Measurements from ENCODE around the gene IRF1.

IRF1 gene

DNA sequence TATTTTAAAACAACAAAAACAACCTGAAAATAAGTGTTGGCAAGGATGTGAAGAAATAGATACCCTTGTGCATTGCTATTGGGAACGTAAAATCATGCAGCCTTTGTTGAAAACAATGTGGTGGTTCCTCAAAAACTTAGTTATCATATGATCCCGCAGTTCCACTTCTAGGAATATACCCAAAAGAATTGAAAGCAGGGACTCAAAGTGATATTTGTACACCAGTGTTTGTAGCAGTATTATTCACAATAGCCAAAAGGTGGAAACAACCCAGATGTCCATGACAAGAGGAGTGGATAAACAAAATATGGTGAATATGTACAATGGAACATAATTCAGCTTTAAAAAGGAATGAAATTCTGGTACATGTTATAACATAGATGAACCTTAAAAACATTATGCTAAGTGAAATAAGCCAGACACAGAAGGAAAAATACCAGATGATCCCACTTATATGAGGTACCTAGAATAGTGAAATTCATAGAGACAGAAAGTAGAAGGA is 29.0 kb downstream of the IRF1 start:
- no peak for DNase-seq (ENCODE audit: low read depth, low spot score)

- no peak for DNase-seq (ENCODE audit: low read depth, low spot score)
Measured at GRCh38 chr5:132460846-132461568, 29.6 kb downstream of the IRF1 start.

- peak; percentile 39 for DNase-seq (ENCODE audit: low read depth, low spot score)
Measured at GRCh38 chr5:132459983-132460838, 30.4 kb downstream of the IRF1 start.

DNA sequence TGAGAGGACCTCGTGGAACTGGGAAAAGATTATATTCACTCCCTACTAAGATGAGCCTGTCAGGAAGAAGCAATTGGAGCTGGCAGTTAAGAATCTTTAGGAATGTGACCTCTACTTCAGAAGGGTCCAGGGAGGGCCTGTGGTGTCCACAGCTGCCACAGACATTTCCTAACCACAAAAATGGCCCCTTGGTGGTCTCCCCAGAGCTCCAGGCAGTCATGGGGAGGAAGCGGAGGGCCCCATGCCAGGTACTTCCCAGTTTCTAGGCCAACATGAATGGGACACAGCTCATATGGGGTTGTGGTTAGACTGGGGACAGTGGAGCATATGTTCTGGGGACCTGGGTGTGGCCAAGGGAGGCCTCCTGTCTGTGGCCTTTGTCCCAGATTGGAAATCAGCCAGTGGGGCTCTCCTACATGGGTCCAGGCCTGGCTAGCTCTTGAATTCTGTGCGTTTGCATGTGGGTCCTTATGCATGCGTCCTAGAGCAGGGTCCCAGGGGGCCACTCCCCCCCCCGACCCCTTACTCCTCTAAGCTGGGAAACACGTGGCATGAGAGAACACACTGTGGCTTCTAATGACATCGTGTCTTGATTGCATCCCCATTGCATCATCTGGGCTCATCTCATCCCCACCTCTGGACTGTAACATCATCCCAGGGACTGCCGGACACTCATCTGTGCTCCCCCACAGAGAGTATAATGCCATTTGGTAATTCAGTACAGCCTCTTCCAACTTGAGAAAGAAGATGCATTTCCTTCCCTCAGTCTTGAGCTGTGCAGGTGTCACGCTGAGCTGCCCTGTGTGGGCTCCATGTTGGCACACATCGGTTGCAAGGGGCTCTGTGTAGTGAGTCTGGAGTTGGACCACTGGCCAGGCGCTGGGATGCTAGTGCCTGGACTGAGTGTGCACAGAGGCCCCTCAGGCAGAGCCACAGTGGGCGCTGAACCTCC is 31.3 kb downstream of the IRF1 start:
- DNase-seq (ENCODE audit: low read depth, low spot score) = no peak

- DNase-seq (ENCODE audit: low read depth, low spot score) = no peak
Measured at GRCh38 chr5:132458651-132459030, 31.9 kb downstream of the IRF1 start.

- DNase-seq (ENCODE audit: low read depth, low spot score) = no peak
Measured at GRCh38 chr5:132458226-132458560, 32.4 kb downstream of the IRF1 start.

DNA sequence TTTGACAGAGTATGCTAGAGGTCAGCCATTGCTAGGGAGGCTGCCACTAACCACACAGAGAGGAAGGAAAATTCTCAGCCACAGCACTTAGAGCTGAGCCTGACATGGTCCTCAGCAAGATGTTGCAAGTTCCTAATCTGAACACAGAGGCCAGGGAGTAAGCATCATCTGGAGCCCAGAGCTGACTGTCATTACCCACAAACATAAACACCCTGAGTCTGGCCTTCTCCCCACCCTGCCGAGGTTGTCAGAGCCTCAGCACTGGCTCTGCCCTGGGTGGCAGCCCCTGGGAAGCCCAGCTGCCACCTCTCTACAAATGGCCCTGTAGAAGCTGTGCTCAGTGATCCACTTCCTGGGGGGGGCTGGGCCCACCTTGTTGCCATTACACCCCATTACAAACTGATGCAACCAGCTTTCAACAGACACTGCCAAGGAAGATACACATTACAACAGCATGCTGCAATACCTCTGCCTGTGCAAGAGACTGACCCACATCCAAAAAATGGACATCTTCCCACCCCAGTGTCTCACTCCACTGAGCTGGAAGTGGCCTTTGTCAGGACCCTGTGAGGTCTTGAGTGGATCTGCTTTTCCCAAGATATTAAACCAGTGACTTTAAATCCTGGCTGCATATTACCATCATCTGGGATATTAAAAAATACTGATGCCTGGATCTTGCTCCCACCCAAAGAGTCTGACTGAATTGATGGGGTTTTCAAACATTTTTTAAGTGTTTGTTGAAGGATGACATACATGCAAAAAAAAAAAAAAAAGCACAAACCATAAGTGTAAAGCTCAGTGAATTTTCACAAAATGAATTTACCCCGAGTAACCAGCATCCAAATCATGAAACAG is 33.0 kb downstream of the IRF1 start:
- no peak for DNase-seq (ENCODE audit: low read depth, low spot score)

DNA sequence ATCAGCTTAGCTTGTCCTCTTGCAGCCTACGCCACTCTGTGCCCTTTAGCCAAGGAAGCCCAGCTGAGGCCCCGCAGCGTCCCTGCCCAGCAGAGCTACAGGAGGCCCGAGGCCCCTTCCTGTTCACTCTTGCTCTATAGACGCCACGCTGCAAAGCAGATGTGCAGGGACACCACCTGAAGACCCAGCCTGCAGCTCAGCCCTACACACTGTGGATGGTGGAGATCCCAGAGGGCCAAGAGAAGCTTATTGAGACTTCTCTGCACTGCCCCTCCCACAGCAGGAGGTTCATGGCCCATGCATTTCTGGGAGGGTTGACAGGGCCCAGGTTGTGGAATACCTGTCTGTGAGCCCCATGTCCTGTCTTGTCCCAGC is 33.6 kb downstream of the IRF1 start:
- no peak for DNase-seq (ENCODE audit: low read depth, low spot score)

DNA sequence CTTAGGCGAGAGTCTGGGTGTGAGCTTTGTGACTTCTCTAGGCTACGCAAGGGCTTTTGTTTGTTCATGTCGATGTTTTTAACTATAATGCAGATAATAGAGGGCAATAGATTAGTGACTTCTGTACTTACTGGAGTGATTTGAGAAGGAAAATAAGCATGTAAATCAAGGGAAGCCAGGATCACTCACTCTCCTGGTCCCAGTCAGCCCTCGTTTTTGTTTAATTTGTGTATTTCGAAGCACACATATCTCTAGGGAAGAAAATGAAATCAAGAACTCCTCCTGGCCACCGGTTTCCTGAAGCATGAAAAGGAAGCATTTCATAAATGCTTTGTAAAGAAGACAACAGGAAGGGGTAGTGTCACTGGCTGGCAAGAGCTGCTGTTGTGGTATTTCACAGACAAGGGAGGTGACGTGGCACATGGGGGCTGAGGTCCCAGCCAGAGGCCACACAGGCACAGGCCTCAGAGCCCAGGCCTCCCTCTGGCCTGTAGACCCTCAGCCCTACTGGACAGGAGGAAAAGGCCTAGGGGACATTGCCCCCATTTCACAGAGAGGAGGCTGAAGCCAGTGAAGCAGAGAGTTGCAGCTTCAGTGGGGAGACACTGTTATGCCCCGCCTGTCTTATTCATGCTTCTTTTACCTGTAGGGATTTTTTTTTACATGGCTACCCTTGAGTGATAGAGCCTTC is 34.1 kb downstream of the IRF1 start:
- DNase-seq (ENCODE audit: low read depth, low spot score) = no peak

DNA sequence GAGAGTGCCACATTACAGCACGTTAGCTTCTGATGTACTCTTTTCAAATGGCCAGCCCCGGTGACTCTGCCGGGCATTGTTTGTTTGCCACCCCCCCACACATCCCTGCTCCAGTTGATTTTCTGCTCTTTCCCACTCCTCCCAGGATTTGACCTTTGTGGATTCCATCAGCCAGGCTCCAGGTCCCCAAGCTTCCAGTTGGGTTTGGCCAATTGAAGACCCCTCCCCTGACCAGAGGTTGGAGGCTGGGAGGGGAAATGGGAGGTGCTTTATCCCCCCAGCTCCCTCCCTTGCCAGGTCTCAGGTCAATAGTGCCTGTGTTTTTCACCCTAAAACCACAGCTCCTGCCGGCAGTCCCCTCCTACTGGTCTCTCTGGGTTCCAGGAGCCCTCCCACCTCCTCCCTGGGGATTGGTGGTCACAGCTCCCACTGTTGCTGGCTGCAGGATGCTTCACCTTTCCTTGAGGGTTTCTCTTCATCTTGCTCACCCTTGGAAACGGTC is 34.9 kb downstream of the IRF1 start:
- DNase-seq (ENCODE audit: low read depth, low spot score) = no peak

DNA sequence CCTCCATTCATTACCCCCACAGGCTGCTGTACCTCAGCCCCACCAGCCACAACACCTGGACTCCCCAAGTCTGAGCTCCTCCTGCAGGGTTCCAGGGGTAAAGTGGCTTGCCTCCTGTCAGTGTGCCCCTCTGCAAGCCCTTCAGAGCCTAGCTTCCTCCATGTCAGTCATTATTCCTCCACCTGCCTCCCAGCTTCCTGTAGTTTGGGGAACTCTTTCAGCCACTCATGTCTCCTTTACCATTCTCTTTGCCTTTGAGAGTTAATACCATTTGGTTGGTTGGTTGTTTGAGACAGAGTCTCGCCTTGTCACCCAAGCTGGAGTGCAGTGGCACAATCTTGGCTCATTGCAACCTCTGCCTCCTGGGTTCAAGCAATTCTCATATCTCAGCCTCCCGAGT is 36.2 kb downstream of the IRF1 start:
- no peak for DNase-seq (ENCODE audit: low read depth, low spot score)

DNA sequence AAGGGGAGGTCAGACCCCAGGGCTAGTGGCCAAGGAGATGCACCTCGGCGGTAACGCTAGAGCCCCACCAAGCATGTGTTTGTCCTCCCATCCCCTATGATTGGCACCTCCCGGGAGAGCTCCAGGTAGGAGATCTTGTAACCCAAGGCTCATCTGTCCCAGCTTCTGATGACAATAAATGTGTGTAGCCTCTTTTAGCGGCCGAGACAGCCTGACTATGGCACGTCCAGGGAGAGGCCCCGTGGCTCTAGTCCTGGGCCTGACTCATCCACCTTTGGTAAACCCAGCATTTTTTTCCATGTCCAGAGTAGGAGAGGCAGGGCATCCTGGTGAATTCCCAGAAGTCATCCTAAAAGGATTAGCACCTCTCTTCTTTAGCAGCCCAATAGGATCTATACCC is 39.2 kb downstream of the IRF1 start:
- no peak for DNase-seq (ENCODE audit: low read depth, low spot score)

GRCh38 chr5:132449060-132449459 is 41.5 kb downstream of the IRF1 start:
- DNase-seq (ENCODE audit: low read depth, low spot score) = no peak

GRCh38 chr5:132447196-132447595 is 43.4 kb downstream of the IRF1 start:
- DNase-seq (ENCODE audit: low read depth, low spot score) = no peak

- no peak for DNase-seq (ENCODE audit: low read depth, low spot score)
Measured at GRCh38 chr5:132446621-132447020, 44.0 kb downstream of the IRF1 start.

GRCh38 chr5:132445930-132446329 is 44.6 kb downstream of the IRF1 start:
- DNase-seq (ENCODE audit: low read depth, low spot score) = peak; percentile 69

DNA sequence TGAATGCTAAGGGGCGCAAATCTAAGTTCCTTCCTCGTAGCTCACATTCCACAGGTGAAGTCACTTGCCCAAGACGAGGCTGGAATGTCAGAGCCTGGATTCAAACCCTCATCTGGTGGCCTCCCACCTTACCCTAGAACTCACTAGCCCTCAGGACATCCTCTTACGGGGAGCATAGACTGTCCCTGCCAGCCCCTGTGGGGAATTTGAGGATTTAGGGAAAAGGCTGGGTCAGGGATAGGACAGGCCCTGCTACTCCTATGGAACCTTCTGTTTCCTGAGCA is 45.0 kb downstream of the IRF1 start:
- peak; percentile 85 for DNase-seq (ENCODE audit: low read depth, low spot score)

DNA sequence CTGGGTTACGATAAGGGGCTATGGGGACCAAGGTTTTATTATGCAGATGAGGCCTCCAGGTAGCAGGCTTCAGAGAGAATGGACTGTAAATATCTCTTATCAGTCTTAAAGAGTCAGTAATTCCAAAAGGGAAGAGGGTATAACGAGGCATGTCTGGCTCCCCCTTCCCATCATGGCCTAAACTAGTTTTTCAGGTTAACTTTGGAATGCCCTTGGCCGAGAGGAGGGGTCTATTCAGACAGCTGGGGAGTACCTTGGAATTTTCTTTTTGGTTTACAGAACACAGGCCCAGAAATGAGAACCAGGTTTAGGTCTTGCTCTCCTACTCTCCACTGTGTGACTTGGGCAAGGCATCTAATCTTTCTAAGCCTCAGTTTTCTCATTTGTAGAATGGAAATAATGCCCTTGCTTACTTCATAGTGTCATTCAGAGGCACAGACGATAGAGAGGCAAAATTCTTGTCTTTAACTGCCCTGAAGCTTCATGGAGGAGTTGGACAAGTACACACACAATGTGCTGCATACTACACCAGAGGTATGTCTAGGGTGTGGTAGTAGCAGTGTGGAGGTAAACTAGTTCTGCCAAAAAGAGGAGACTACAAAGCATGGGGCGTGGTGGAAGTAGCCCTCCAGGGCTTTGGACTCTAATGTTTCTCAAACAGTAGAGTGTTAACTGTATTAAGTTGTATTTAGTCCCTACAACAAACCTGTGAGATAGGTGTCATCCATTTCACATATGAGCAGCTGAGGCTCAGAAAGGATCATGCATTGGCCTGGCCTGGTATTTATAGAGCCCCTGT is 45.5 kb downstream of the IRF1 start:
- DNase-seq (ENCODE audit: low read depth, low spot score) = peak; percentile 65

DNA sequence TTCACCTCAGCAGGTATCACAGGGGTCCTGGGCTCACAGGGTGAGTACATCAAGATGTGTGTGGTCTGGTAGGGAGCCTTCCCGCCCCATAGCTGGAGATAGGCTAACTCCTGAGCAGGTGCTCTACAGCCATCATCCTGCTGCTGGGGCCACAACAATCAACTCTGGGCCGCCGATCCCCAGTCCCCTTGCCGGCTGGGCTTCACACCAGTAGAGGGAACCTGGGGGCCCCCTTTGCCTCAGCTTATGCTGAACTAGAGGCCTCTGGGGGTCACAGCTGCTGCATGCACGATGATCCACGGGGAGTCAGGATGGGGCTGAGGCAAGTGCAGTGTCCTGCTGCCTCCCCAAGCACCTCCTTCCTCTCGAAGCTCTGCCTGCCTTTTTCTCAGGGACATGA is 46.5 kb downstream of the IRF1 start:
- no peak for DNase-seq (ENCODE audit: low read depth, low spot score)
